ENCODE measurements around the gene PTER.

PTER gene

DNA sequence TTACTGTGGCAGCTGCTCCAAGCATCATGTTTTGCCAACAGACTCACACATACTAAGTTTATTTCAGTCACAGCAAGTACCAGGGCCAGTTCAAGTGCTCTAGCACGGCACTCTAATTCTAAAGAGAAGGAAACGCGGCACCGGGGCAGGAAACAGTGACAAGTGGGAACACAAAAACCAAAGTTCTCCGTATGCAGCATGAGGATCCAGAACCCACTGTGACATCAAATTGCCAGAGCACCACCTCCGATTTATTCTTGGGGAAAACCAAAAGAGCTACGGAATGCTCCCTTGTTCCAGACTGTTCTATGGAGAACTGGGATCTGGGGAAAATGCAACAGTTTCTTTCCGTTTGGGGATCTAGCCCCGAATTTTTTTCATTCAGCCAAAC, 448 bp upstream of the PTER start:
- H3K27me3 ChIP-seq (ENCODE audit: insufficient read depth, poor library complexity, severe bottlenecking), result no peaks in the 10 kb centered on the region
- ATAC-seq (ENCODE audit: low read depth) (peak; percentile 2; the same call in 1 of the 3 replicates), DNase-seq (ENCODE audit: low spot score) (no peak)
- H3K27ac ChIP-seq (ENCODE audit: poor library complexity, severe bottlenecking), result no peak overlapping the region
- TF ChIP-seq, protein P1, sequence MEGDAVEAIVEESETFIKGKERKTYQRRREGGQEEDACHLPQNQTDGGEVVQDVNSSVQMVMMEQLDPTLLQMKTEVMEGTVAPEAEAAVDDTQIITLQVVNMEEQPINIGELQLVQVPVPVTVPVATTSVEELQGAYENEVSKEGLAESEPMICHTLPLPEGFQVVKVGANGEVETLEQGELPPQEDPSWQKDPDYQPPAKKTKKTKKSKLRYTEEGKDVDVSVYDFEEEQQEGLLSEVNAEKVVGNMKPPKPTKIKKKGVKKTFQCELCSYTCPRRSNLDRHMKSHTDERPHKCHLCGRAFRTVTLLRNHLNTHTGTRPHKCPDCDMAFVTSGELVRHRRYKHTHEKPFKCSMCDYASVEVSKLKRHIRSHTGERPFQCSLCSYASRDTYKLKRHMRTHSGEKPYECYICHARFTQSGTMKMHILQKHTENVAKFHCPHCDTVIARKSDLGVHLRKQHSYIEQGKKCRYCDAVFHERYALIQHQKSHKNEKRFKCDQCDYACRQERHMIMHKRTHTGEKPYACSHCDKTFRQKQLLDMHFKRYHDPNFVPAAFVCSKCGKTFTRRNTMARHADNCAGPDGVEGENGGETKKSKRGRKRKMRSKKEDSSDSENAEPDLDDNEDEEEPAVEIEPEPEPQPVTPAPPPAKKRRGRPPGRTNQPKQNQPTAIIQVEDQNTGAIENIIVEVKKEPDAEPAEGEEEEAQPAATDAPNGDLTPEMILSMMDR (IDR thresholded peaks at IDR 0.05; ENCODE audit: poor library complexity, severe bottlenecking), result no peak
- peaks cover 25% of the 10 kb centered on the region for H3K4me1 ChIP-seq (ENCODE audit: insufficient read depth, poor library complexity, severe bottlenecking)
- H3K36me3 ChIP-seq (ENCODE audit: low read depth), result no peaks in the 10 kb centered on the region
- H3K9me3 ChIP-seq (ENCODE audit: severe bottlenecking), result no peaks in the 10 kb centered on the region
- H3K4me3 ChIP-seq (ENCODE audit: severe bottlenecking), result peak overlapping the region; percentile 39

DNA sequence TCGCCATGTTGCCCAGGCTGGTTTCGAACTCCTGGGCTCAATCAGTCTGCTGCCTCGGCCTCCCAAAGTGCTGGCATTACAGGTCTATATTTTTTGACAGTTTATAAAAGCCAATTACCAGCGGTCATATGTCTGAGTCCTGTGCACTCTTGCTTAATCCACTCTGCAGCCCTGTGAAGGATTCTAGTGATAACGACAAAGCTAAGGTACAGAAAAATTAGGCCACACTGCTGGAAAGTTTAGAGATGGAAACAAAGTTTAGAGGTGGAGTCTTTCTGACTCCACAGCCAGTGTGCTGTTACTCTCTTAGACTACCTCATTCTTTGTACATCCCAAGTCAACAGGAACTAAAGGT, 707 bp downstream of the PTER start:
- Histone ChIP-seq H3K27ac (ENCODE audit: poor library complexity, severe bottlenecking) (peak overlapping the region; percentile 30), H3K9me3 (ENCODE audit: severe bottlenecking) (no peaks in the 10 kb centered on the region), H3K4me1 (ENCODE audit: insufficient read depth, poor library complexity, severe bottlenecking) (peaks cover 26% of the 10 kb centered on the region), H3K27me3 (ENCODE audit: insufficient read depth, poor library complexity, severe bottlenecking) (no peaks in the 10 kb centered on the region), H3K36me3 (ENCODE audit: low read depth) (no peaks in the 10 kb centered on the region), H3K4me3 (ENCODE audit: severe bottlenecking) (peak overlapping the region; percentile 39)
- ATAC-seq (ENCODE audit: low read depth) (no peak), DNase-seq (ENCODE audit: low spot score) (no peak)
- TF ChIP-seq, protein P1 (IDR thresholded peaks at IDR 0.05; ENCODE audit: poor library complexity, severe bottlenecking), result no peak

DNA sequence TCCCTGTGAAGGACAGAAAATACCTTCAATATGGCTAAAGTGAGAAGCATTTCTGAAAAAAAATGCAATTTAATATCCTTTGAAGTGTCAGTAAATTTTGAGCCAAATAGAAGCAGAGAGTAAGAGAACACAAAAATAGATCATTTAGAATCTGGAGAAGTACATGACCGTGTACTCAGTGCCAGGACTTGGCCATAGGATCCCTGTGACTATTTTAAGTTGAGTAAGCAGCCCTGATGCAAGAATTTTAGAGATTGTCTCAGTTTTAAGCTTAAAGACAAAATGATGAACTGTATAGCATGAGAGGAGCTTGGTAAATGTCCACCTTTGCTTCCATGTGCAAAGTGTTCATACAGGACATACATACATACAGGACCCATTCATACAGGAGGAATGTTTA, 2.5 kb downstream of the PTER start:
- ATAC-seq (ENCODE audit: low read depth) (no peak), DNase-seq (ENCODE audit: low spot score) (no peak)
- TF ChIP-seq, protein P1 (IDR thresholded peaks at IDR 0.05; ENCODE audit: poor library complexity, severe bottlenecking), result no peak
- Histone ChIP-seq H3K9me3 (ENCODE audit: severe bottlenecking) (no peaks in the 10 kb centered on the region), H3K4me3 (ENCODE audit: severe bottlenecking) (no peak overlapping the region), H3K27ac (ENCODE audit: poor library complexity, severe bottlenecking) (no peak overlapping the region), H3K4me1 (ENCODE audit: insufficient read depth, poor library complexity, severe bottlenecking) (peaks cover 26% of the 10 kb centered on the region), H3K36me3 (ENCODE audit: low read depth) (no peaks in the 10 kb centered on the region), H3K27me3 (ENCODE audit: insufficient read depth, poor library complexity, severe bottlenecking) (no peaks in the 10 kb centered on the region)

DNA sequence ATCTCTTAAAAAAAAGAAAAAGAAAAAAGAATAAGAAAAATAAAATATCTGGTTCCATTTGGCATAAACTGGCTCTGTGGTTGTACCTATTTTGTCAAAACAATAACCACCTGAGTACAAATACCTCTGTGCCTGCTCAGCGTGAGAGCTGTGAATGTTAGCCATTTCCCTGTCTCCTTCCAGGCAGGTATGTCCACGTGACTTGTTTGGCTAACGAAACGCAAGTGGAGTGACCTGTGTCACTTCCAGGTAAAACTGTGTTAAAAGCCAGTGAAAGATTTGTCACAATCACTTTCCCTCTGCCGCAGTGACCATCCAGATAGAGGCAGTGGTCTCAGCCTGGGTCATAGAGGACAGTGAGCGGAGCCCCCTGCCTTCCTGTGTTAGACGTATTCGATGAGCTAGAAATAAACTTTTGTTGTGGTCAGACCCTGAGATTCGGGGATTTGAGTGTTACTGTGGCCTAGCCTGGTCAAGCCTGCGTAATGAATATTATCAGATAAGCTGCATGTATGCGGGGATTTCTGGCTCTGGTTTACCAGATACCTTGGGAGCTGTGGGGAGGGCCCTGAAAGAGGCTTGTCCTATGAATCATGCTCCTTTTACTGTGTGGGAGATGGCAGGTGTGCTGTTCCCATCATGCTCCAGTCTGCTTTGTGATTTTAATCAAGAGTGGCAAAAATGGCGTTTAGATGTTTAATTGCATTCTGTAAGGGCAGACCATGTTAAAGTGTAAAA, 3.8 kb downstream of the PTER start:
- peak overlapping the region; percentile 19 for H3K27ac ChIP-seq (ENCODE audit: poor library complexity, severe bottlenecking)
- TF ChIP-seq, protein P1 (IDR thresholded peaks at IDR 0.05; ENCODE audit: poor library complexity, severe bottlenecking), result no peak
- no peak overlapping the region for H3K4me3 ChIP-seq (ENCODE audit: severe bottlenecking)
- H3K4me1 ChIP-seq (ENCODE audit: insufficient read depth, poor library complexity, severe bottlenecking), result peaks cover 26% of the 10 kb centered on the region
- H3K9me3 ChIP-seq (ENCODE audit: severe bottlenecking), result no peaks in the 10 kb centered on the region
- H3K36me3 ChIP-seq (ENCODE audit: low read depth), result peaks cover 3% of the 10 kb centered on the region; the same call in 1 of the 2 replicates
- H3K27me3 ChIP-seq (ENCODE audit: insufficient read depth, poor library complexity, severe bottlenecking), result no peaks in the 10 kb centered on the region
- ATAC-seq (ENCODE audit: low read depth), result peak; percentile 72
- DNase-seq (ENCODE audit: low spot score), result no peak

DNA sequence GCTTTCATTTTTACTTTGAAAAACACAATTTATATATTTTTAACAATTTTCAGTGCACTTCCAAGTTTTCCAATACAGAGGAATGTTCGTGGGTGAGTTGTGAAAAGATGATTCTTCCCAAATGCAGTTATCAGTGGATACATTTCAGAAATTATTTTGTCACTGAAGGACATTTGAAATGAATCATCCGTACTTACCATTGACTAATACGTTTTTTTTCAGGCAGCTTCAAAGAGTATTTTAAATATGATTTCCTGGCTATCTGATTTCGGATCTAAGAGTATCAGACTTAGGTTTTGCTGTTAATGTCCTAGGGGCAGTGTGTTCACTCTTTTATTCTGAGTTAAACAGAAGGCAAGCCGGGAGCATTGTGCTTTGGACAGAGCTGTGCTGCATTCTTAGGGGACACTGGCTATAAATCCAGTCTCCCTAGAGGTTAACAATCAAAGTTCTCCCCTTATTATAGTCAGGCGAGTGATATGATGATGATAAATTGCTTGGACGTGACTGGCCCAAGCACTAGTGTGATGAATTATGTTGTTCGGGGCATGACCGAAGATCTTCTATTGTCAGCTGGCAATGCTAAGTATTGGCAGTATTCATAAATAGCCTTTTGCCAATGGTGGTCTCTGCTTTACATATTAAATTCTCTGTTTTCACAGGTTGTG, 4.5 kb downstream of the PTER start:
- TF ChIP-seq, protein P1 (IDR thresholded peaks at IDR 0.05; ENCODE audit: poor library complexity, severe bottlenecking), result no peak
- no peaks in the 10 kb centered on the region for H3K9me3 ChIP-seq (ENCODE audit: severe bottlenecking)
- peak overlapping the region; percentile 19 for H3K27ac ChIP-seq (ENCODE audit: poor library complexity, severe bottlenecking)
- H3K36me3 ChIP-seq (ENCODE audit: low read depth), result peaks cover 3% of the 10 kb centered on the region; the same call in 1 of the 2 replicates
- H3K27me3 ChIP-seq (ENCODE audit: insufficient read depth, poor library complexity, severe bottlenecking), result no peaks in the 10 kb centered on the region
- ATAC-seq (ENCODE audit: low read depth), result no peak
- H3K4me1 ChIP-seq (ENCODE audit: insufficient read depth, poor library complexity, severe bottlenecking), result peaks cover 26% of the 10 kb centered on the region
- no peak for DNase-seq (ENCODE audit: low spot score)
- H3K4me3 ChIP-seq (ENCODE audit: severe bottlenecking), result no peak overlapping the region

Measured in RWPE2 (cell line).